SK-N-SH (cell line): ENCODE measurements around the gene STK26. TPM values are rescaled to one million over a fixed set of nuclear protein-coding genes. Genes with fewer than 3 reads are reported as not detected.

Source experiments
- CTCF ChIA-PET: fragments of 300-600, 350-600 bp; formaldehyde crosslinking; extraction: SDS; loops from one replicate; lab custom pipeline; 2021; lab: Yijun Ruan, JAX
- POLR2A ChIA-PET: fragments of 350-600 bp; sonication (Branson Sonifier 250); formaldehyde crosslinking; extraction: SDS; loops from one replicate; lab custom pipeline; 2020; ENCODE audit warnings: antibody characterized with exemption, inconsistent platforms; lab: Yijun Ruan, JAX
- DNase-seq: peaks from one replicate; pipeline ENCODE4 v3.0.0; 2012
- H2AFZ ChIP-seq: fragments of 200-600 bp; sonication (generic); 2 replicates; pipeline ENCODE4 v1.8.1; 2016; ENCODE audit warnings: antibody characterized with exemption, mild to moderate bottlenecking, low read depth
- H3F3A ChIP-seq: fragments of 200-600 bp; sonication (generic); replicated peaks from 2 replicates; pipeline ENCODE3; 2016; ENCODE audit warnings: antibody characterized with exemption, mild to moderate bottlenecking; ENCODE audit not compliant: insufficient read depth
- H3K27ac ChIP-seq, 2 experiments: fragments of 200-500 bp in 1 of 2; fragments of 200-600 bp in 1 of 2; sonication (Bioruptor generic) in 1 of 2; sonication (generic), shearing (Covaris generic) in 1 of 2; 2 replicates each; pipeline versions ENCODE4 v1.5.1 to v1.6.1; 2014 to 2016; ENCODE audit warnings: low read depth in 2 of 2, inconsistent platforms in 1 of 2, low read length in 1 of 2, mild to moderate bottlenecking in 1 of 2, mixed read lengths in 1 of 2
- H3K27me3 ChIP-seq: fragments of 200-600 bp; sonication (generic), shearing (Covaris generic); 2 replicates; pipeline ENCODE4 v1.6.1; 2016; ENCODE audit warnings: mixed run types; ENCODE audit not compliant: insufficient read depth
- H3K36me3 ChIP-seq, 2 experiments: fragments of 200-500 bp in 1 of 2; fragments of 200-600 bp in 1 of 2; sonication (Bioruptor generic) in 1 of 2; sonication (generic) in 1 of 2; replicated peaks in 1 of 2; 2 replicates each; pipeline versions ENCODE3 to v1.5.1; 2014 to 2016; ENCODE audit warnings: low read length in 1 of 2, mild to moderate bottlenecking in 1 of 2; ENCODE audit not compliant: insufficient read depth in 2 of 2, control insufficient read depth in 1 of 2
- H3K4me1 ChIP-seq, 2 experiments: fragments of 200-500 bp in 1 of 2; fragments of 200-600 bp in 1 of 2; sonication (Bioruptor generic) in 1 of 2; sonication (generic), shearing (Covaris generic) in 1 of 2; 2 replicates each; pipeline versions ENCODE4 v1.5.1 to v1.6.1; 2014 to 2016; ENCODE audit warnings: low read depth in 1 of 2, low read length in 1 of 2, mixed run types in 1 of 2; ENCODE audit not compliant: insufficient read depth in 2 of 2, control insufficient read depth in 1 of 2
- H3K4me2 ChIP-seq: fragments of 200-600 bp; sonication (generic), shearing (Covaris generic); 2 replicates; pipeline ENCODE4 v1.6.1; 2017; ENCODE audit warnings: mixed run types
- H3K4me3 ChIP-seq, 2 experiments: fragments of 200-500 bp in 1 of 2; fragments of 200-600 bp in 1 of 2; sonication (Bioruptor generic) in 1 of 2; sonication (generic), shearing (Covaris generic) in 1 of 2; 2 replicates each; pipeline versions ENCODE4 v1.5.1 to v1.8.1; 2014 to 2016; ENCODE audit warnings: low read depth in 2 of 2, inconsistent platforms in 1 of 2, low read length in 1 of 2, mild to moderate bottlenecking in 1 of 2, mixed read lengths in 1 of 2, moderate library complexity in 1 of 2
- H3K79me2 ChIP-seq: fragments of 200-600 bp; sonication (generic); 2 replicates; pipeline ENCODE4 v1.8.1; 2017; ENCODE audit warnings: mild to moderate bottlenecking; ENCODE audit not compliant: insufficient read depth
- H3K9ac ChIP-seq: fragments of 200-600 bp; sonication (generic); 2 replicates; pipeline ENCODE4 v1.6.1; 2017; ENCODE audit warnings: mixed run types
- H3K9me2 ChIP-seq: fragments of 200-600 bp; sonication (generic); 2 replicates; pipeline ENCODE4 v1.6.1; 2017; ENCODE audit warnings: mixed run types
- H3K9me3 ChIP-seq: fragments of 200-600 bp; sonication (generic); 2 replicates; pipeline ENCODE4 v1.6.1; 2017; ENCODE audit warnings: mixed run types, mild to moderate bottlenecking, moderate library complexity
- H4K20me1 ChIP-seq: fragments of 200-600 bp; sonication (generic); 2 replicates; pipeline ENCODE4 v1.6.1; 2017; ENCODE audit warnings: mild to moderate bottlenecking, mixed run types; ENCODE audit not compliant: insufficient read depth
- CHD2 ChIP-seq: fragments of 150-350 bp; IDR thresholded peaks from 2 replicates; pipeline ENCODE4 v1.6.1; 2018; ENCODE audit warnings: low read length; ENCODE audit not compliant: partially characterized antibody
- ELF1 ChIP-seq: IDR thresholded peaks from 2 replicates; pipeline ENCODE4 v1.4.0; 2012
- EP300 ChIP-seq, 2 experiments: IDR thresholded peaks; 2 replicates each; pipeline versions ENCODE4 v1.4.0 to v1.6.1; 2012; ENCODE audit warnings: borderline replicate concordance in 1 of 2, low read depth in 1 of 2, low read length in 1 of 2
- GATA2 ChIP-seq: sonication (generic); formaldehyde crosslinking; IDR thresholded peaks from 2 replicates; pipeline ENCODE4 v1.5.0; 2020; ENCODE audit warnings: mild to moderate bottlenecking, missing genetic modification reagents
- IRF3 ChIP-seq: fragments of 150-350 bp; IDR thresholded peaks from 2 replicates; pipeline ENCODE4 v1.6.1; 2016; ENCODE audit warnings: mild to moderate bottlenecking, low read depth, low read length
- MEF2A ChIP-seq: IDR thresholded peaks from 2 replicates; pipeline ENCODE4 v1.4.0; 2012; ENCODE audit warnings: low read depth, borderline replicate concordance
- MXI1 ChIP-seq: IDR thresholded peaks from 2 replicates; pipeline ENCODE4 v1.6.1; 2012; ENCODE audit warnings: mild to moderate bottlenecking, low read depth, low read length, improper control_type of control experiment
- NFIC ChIP-seq: IDR thresholded peaks from 2 replicates; pipeline ENCODE4 v1.4.0; 2012; ENCODE audit warnings: borderline replicate concordance
- PBX3 ChIP-seq: IDR thresholded peaks from 2 replicates; pipeline ENCODE4; 2012
- RAD21 ChIP-seq: IDR thresholded peaks from 2 replicates; pipeline ENCODE4 v1.6.1; 2012; ENCODE audit warnings: mild to moderate bottlenecking, low read length
- RCOR1 ChIP-seq: fragments of 150-350 bp; IDR thresholded peaks from 2 replicates; pipeline ENCODE4 v1.6.1; 2017; ENCODE audit warnings: antibody characterized with exemption, low read length
- RXRA ChIP-seq: IDR thresholded peaks from 2 replicates; pipeline ENCODE4 v1.4.0; 2012; ENCODE audit warnings: low read depth, mild to moderate bottlenecking, borderline replicate concordance
- SIN3A ChIP-seq: IDR thresholded peaks from 2 replicates; pipeline ENCODE4 v1.6.1; 2012; ENCODE audit warnings: low read depth, mild to moderate bottlenecking, low read length, moderate library complexity, borderline replicate concordance
- SMC3 ChIP-seq: IDR thresholded peaks from 2 replicates; pipeline ENCODE4 v1.6.1; 2012; ENCODE audit warnings: low read depth, low read length, improper control_type of control experiment
- TAF1 ChIP-seq: IDR thresholded peaks from 2 replicates; pipeline ENCODE4 v1.6.1; 2012; ENCODE audit warnings: low read depth, mild to moderate bottlenecking, low read length, moderate library complexity, borderline replicate concordance
- TEAD4 ChIP-seq: IDR thresholded peaks from 2 replicates; pipeline ENCODE4 v1.4.0; 2012; ENCODE audit warnings: mild to moderate bottlenecking, borderline replicate concordance; ENCODE audit not compliant: insufficient read depth
- USF1 ChIP-seq: IDR thresholded peaks from 2 replicates; pipeline ENCODE4 v1.4.0; 2012; ENCODE audit warnings: low read depth, borderline replicate concordance
- YY1 ChIP-seq: IDR thresholded peaks from 2 replicates; pipeline ENCODE4 v1.4.0; 2012; ENCODE audit warnings: low read depth, mild to moderate bottlenecking
- WGBS: methylation state at CpG from one replicate; pipeline ENCODE4 v1.1.6; 2017; ENCODE audit warnings: low lambda C conversion rate; 5-methylcytosine and 5-hydroxymethylcytosine counted together
- polyA plus RNA-seq, 3 experiments: library from polyadenylated mRNA; depleted of rRNA; stranded (reverse); fragments of >200 nt; gene quantifications; 2 replicates each; pipeline ENCODE4 v1.2.3, GENCODE V29; 2012

The STK26 gene
- polyA plus RNA-seq, 1 of the 3 experiments (the other 2 are of a cell fraction) = 3.5 TPM

GRCh38 chrX:132031867-132032266, 8.8 kb downstream of the STK26 start:
- POLR2A ChIA-PET = no interaction called here
- Histone ChIP-seq H3K4me3 (no peak overlapping the region), H3K27me3 (0 out of 2 replicates have a peak, but pooled peaks cover 4% of the 10 kb centered on the region), H3K9ac (no peak overlapping the region), H3K9me3 (no peaks in the 10 kb centered on the region), H3K27ac (no peak overlapping the region), H3F3A (no peaks in the 10 kb centered on the region), H3K79me2 (no peaks in the 10 kb centered on the region), H3K36me3 (no peaks in the 10 kb centered on the region), H2AFZ (no peak overlapping the region), H3K4me2 (no peak overlapping the region), H3K4me1 (peaks cover 0 to 2% of the 10 kb centered on the region in 2 experiments; a peak in 1 of 4 replicates), H3K9me2 (no peaks in the 10 kb centered on the region), H4K20me1 (no peaks in the 10 kb centered on the region)
- WGBS = 32% methylated on average over 4 of the region's 4 CpGs
- TF ChIP-seq GATA2 (no peak), SIN3A (no peak), IRF3 (no peak), CHD2 (no peak), RCOR1 (no peak), TEAD4 (no peak), USF1 (no peak), MEF2A (no peak), TAF1 (no peak), EP300 (IDR thresholded peaks at IDR 0.05; ENCODE audit: borderline replicate concordance in 1 of 2, low read depth in 1 of 2, low read length in 1 of 2) (no peak), SMC3 (no peak), RXRA (no peak), MXI1 (no peak), NFIC (no peak), ELF1 (no peak), RAD21 (no peak), PBX3 (no peak), YY1 (no peak)
- CTCF ChIA-PET = no interaction called here
- peak; percentile 14 for DNase-seq
